Measurements from ENCODE around the gene MACROD1.

The MACROD1 gene

DNA sequence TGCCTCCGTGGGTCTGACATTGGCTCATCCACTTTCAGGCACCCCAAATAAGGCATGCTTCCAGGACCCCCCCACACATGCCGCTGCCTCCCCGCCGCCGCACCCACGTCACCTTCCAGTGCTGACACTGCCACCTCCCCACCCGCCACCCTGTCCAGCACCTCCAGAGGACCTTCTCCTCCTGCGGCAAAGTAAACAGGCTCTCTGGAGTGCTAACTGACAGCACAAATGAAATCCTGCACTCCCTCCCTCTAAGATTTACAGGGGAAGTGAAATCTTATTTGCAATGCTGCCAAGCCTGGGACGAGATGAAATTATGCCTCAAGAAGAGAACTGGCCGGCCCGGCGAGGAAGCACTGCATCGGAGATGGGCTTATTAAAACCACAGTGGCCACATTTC, 35.3 kb downstream of the MACROD1 start:
- no peak for DNase-seq (ENCODE audit: low spot score)

- no peak for DNase-seq (ENCODE audit: low spot score)
These were observed 36.5 kb downstream of the MACROD1 start for GRCh38 chr11:64129403-64129802.

- DNase-seq (ENCODE audit: low spot score) = no peak
These were observed 37.5 kb downstream of the MACROD1 start for GRCh38 chr11:64128255-64129006.

DNA sequence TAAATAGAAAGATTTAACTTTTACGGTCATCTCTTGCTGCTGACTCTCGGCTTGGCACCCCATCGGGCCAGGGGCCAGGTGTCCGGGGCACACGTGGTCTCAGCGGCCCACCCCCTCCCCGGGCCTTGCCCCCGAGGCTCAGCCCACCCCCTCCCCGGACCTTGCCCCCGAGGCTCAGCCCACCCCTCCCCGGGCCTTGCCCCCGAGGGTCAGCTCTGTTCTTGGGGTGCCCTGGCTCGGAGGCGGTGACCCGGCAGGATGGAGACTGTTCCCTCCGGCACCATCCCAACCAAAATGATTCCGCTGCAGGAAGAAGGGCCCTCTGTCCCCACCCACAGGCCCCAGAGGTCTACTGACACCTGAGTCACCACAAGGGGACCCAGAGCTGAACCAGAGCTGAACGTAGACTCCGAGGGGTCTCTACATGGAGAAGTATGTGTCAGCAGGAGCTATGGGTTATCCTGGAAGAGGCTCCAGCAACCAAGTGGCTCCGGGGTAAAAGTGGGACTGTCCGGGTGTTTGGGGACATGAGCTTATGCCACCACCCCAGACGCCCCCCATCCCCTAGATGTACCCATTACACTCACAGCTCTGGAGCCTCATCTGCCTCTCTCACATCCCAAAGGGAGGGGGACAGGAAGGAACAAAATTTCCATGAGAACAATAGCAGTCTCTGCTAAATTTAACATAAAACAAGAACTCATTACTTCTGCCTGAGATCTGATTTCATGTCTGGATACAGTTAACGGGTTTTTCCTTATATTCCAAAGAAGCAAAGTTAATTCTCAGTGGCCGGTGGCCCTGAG, 38.4 kb downstream of the MACROD1 start:
- DNase-seq (ENCODE audit: low spot score) = no peak

- no peak for DNase-seq (ENCODE audit: low spot score)
These were observed 39.1 kb downstream of the MACROD1 start for GRCh38 chr11:64126796-64127195.

- DNase-seq (ENCODE audit: low spot score) = no peak
These were observed 39.5 kb downstream of the MACROD1 start for GRCh38 chr11:64126371-64126770.

- DNase-seq (ENCODE audit: low spot score) = no peak
These were observed 40.2 kb downstream of the MACROD1 start for GRCh38 chr11:64125676-64126075.

- DNase-seq (ENCODE audit: low spot score) = no peak
These were observed 41.8 kb downstream of the MACROD1 start for GRCh38 chr11:64124147-64124546.

- no peak for DNase-seq (ENCODE audit: low spot score)
These were observed 42.2 kb downstream of the MACROD1 start for GRCh38 chr11:64123679-64124078.

- DNase-seq (ENCODE audit: low spot score) = no peak
These were observed 43.2 kb downstream of the MACROD1 start for GRCh38 chr11:64122411-64123410.

GRCh38 chr11:64121663-64122410, 44.1 kb downstream of the MACROD1 start:
- peak; percentile 66 for DNase-seq (ENCODE audit: low spot score)

DNA sequence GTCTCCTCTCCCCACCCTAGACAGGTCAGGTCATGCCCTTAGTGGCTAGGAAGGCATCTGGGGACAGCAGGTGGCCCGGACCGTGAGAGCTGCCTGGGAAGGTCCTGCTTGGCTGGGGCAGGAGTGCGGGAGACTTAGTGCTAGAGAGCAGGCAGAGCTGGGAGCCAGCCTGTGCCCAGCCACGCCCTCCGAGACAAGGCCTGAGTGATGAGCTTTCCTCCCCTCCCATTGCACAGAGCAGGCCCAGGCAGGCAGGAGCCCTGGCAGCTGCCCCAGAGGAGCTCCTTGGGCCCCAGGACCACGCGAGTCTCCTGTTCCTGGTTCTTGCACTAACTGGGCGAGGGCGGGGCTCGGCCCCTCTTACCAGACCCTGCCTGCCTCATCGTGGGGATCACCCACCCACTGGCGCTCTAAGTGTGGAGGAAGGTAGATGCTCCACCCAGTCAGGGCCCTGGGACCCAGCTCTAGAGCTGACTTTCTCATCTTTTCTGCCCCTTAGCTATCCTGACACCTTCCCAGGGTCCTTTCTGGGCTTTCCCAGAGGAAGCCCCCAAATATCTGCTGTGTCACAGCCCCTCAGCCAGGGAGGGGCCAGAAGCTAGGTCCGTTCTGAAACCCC, 44.9 kb downstream of the MACROD1 start:
- peak; percentile 57 for DNase-seq (ENCODE audit: low spot score)

DNA sequence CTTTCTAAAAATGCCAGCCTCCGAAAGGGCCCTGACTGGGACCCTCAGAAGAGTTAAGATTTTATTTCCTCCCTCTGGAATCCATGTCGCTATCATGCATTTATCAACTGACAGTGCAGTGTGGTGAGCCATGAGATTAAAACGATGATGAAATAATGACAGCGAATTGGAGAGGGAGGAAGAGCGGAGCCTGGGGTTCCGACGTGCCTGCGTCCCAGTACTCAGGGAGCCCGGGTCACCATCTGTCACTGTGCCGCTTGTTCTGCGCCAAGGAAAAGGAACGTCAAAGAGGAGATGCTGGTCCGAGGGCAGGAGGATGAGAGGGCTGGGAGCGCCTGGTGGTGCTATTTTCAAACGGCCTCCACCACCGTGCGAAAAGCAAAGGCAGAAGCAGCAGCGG, 46.2 kb downstream of the MACROD1 start:
- DNase-seq (ENCODE audit: low spot score) = no peak

GRCh38 chr11:64118876-64119665, 46.8 kb downstream of the MACROD1 start:
- DNase-seq (ENCODE audit: low spot score) = no peak

- no peak for DNase-seq (ENCODE audit: low spot score)
These were observed 48.0 kb downstream of the MACROD1 start for GRCh38 chr11:64117763-64118459.

GRCh38 chr11:64115531-64116522, 50.1 kb downstream of the MACROD1 start:
- no peak for DNase-seq (ENCODE audit: low spot score)

- DNase-seq (ENCODE audit: low spot score) = no peak
These were observed 51.7 kb downstream of the MACROD1 start for GRCh38 chr11:64114231-64114630.

GRCh38 chr11:64113462-64113780, 52.5 kb downstream of the MACROD1 start:
- DNase-seq (ENCODE audit: low spot score) = no peak

Measured in GM03348 (cell line).